Astrocyte of the cerebellum (primary cell): ENCODE data around the gene AGAP1.

Experiments
- DNase-seq: peaks from one replicate; pipeline ENCODE4 v3.0.0-alpha.2; 2011; ENCODE audit warnings: low read depth
- H3K4me3 ChIP-seq: 2 replicates; pipeline ENCODE4 v1.5.1; 2011; ENCODE audit warnings: mild to moderate bottlenecking, low read depth, low read length, moderate library complexity
- CTCF ChIP-seq: IDR thresholded peaks from 2 replicates; pipeline ENCODE4 v1.5.1; 2012; ENCODE audit warnings: low read length, low read depth, moderate library complexity, mild to moderate bottlenecking; ENCODE audit errors: missing control alignments
- in situ Hi-C: cut with HindIII; loops from 2 replicates; pipeline ENCODE4 v1.10.0; 2017; ENCODE audit warnings: low sequenced_read_pairs

The AGAP1 gene

GRCh38 chr2:235553696-235554100 lies 59.9 kb downstream of the AGAP1 start:
- in situ Hi-C loops: loop anchor here (5.0 to 10.0 kb wide), 3 partner anchors 94 to 409 kb away; no protein-coding TSS in a partner anchor
- H3K4me3 ChIP-seq: no peak overlapping the region
- peak; percentile 39 for DNase-seq
- TF ChIP-seq CTCF: no peak

GRCh38 chr2:235554385-235554784 lies 60.5 kb downstream of the AGAP1 start:
- DNase-seq: no peak
- in situ Hi-C loops: loop anchor here (5.0 to 10.0 kb wide), 3 partner anchors 93 to 410 kb away; no protein-coding TSS in a partner anchor
- TF ChIP-seq CTCF: no peak
- H3K4me3 ChIP-seq: no peak overlapping the region

GRCh38 chr2:235554936-235555335 lies 61.1 kb downstream of the AGAP1 start:
- no peak for DNase-seq
- no peak for TF ChIP-seq CTCF

GRCh38 chr2:235555371-235555770 lies 61.5 kb downstream of the AGAP1 start:
- TF ChIP-seq CTCF: no peak
- no peak overlapping the region for H3K4me3 ChIP-seq
- in situ Hi-C loops: loop anchor here (10.0 kb wide), 2 partner anchors 271 to 411 kb away; no protein-coding TSS in a partner anchor
- DNase-seq: no peak

More at GRCh38 chr2:235554936-235555335, 61.1 kb downstream of the AGAP1 start:
- in situ Hi-C loops: loop anchor here (5.0 to 10.0 kb wide), 3 partner anchors 92 to 410 kb away; no protein-coding TSS in a partner anchor
- H3K4me3 ChIP-seq: no peak overlapping the region

GRCh38 chr2:235556086-235556485 lies 62.2 kb downstream of the AGAP1 start:
- TF ChIP-seq CTCF: no peak
- no peak for DNase-seq
- no peak overlapping the region for H3K4me3 ChIP-seq
- in situ Hi-C loops: loop anchor here (10.0 kb wide), 2 partner anchors 271 to 411 kb away; no protein-coding TSS in a partner anchor

DNA sequence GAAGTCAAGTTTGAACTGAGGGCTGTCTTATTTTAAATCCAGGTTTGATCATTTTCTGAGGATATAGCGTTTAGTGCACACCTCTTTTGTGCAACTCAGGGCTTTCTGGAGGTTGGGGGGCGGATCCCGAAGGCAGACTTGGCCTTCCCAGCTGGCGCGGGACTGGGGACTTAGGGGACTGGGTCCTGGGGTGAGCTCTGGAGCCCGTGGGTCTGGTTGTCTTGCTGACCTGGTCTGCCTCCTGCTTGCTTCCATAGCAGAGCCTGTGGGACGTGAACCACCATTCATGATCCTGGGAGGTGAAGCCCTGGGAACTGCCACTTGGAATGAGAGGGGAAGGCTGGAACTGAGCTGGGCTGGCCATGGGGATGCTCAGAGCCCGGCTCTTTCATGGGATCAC lies 63.1 kb downstream of the AGAP1 start:
- in situ Hi-C loops: loop anchor here (10.0 kb wide), 2 partner anchors 272 to 412 kb away; no protein-coding TSS in a partner anchor
- no peak overlapping the region for H3K4me3 ChIP-seq
- no peak for DNase-seq
- no peak for TF ChIP-seq CTCF
